SH-SY5Y (cell line): Measurements from ENCODE around the gene ERAP2.

Experiments used
- GATA2 ChIP-seq: IDR thresholded peaks from 2 replicates; pipeline ENCODE4 v1.6.1; 2011; ENCODE audit warnings: mild to moderate bottlenecking, low read depth, low read length
- GATA3 ChIP-seq: IDR thresholded peaks from 2 replicates; pipeline ENCODE4 v1.6.1; 2011; ENCODE audit warnings: low read depth, mild to moderate bottlenecking, low read length, moderate library complexity

- TF ChIP-seq GATA3 (no peak), GATA2 (no peak)
Observed at GRCh38 chr5:96876292-96876850, at the start of gene ERAP2.
